GM12864 (cell line): Measurements from ENCODE around the gene RYK.
"Not testable (repeated sequence)": the region's sequence is repeated elsewhere in the genome, so short reads cannot be mapped to it uniquely, and the experiment has no call there.

Source experiments
- DNase-seq: peaks from one replicate; pipeline ENCODE4 v3.0.0-alpha.2; 2011; ENCODE audit warnings: low read depth
- H3K4me3 ChIP-seq: 2 replicates; pipeline ENCODE4 v1.5.1; 2011; ENCODE audit warnings: mild to moderate bottlenecking, low read depth, low read length, control low read depth
- CTCF ChIP-seq: IDR thresholded peaks from 2 replicates; pipeline ENCODE4 v1.5.1; 2011; ENCODE audit warnings: low read depth, mild to moderate bottlenecking, moderate library complexity, low read length, control low read depth, inconsistent platforms; ENCODE audit errors: missing control alignments

The RYK gene

GRCh38 chr3:134235577-134236076 lies 15.0 kb downstream of the RYK start:
- no peak for TF ChIP-seq CTCF
- no peak overlapping the region for H3K4me3 ChIP-seq
- no peak for DNase-seq

GRCh38 chr3:134232951-134233350 lies 17.7 kb downstream of the RYK start:
- TF ChIP-seq CTCF, result no peak
- no peak for DNase-seq
- no peak overlapping the region for H3K4me3 ChIP-seq

GRCh38 chr3:134232151-134232550 lies 18.5 kb downstream of the RYK start:
- no peak overlapping the region for H3K4me3 ChIP-seq
- DNase-seq, result no peak
- TF ChIP-seq CTCF, result no peak

GRCh38 chr3:134231131-134231530 lies 19.5 kb downstream of the RYK start:
- H3K4me3 ChIP-seq, result no peak overlapping the region
- TF ChIP-seq CTCF, result no peak
- no peak for DNase-seq

- no peak for DNase-seq
- H3K4me3 ChIP-seq, result no peak overlapping the region
- TF ChIP-seq CTCF, result no peak
These were observed 21.6 kb downstream of the RYK start for GRCh38 chr3:134229038-134229437.

- TF ChIP-seq CTCF, result no peak
- DNase-seq, result no peak
- no peak overlapping the region for H3K4me3 ChIP-seq
These were observed 22.2 kb downstream of the RYK start for GRCh38 chr3:134228479-134228878.

GRCh38 chr3:134228035-134228434 lies 22.6 kb downstream of the RYK start:
- TF ChIP-seq CTCF, result no peak
- DNase-seq, result no peak
- H3K4me3 ChIP-seq, result no peak overlapping the region

- DNase-seq, H3K4me3 ChIP-seq: not testable (repeated sequence)
These were observed 25.9 kb downstream of the RYK start for GRCh38 chr3:134224796-134225156.
